Esophagus muscularis mucosa (tissue), 3 donors: ENCODE measurements around the gene KCTD5.
"Not testable (repeated sequence)": the region's sequence is repeated elsewhere in the genome, so short reads cannot be mapped to it uniquely, and the experiment has no call there.

Experiments
- CTCF ChIP-seq, 3 experiments: fragments of 200-600 bp in 2 of 3; fragments of 450-650 bp in 1 of 3; sonication (generic) in 2 of 3; IDR thresholded peaks; one replicate each; pipeline ENCODE4 v1.5.1; 2017 to 2019; ENCODE audit warnings: antibody characterized with exemption in 3 of 3, mild to moderate bottlenecking in 2 of 3, moderate library complexity in 1 of 3
- POLR2A ChIP-seq: fragments of 450-650 bp; IDR thresholded peaks from one replicate; pipeline ENCODE4 v1.6.1; 2017; ENCODE audit warnings: antibody characterized with exemption, moderate library complexity, mild to moderate bottlenecking, low read depth
- POLR2AphosphoS5 ChIP-seq, 2 donors: sonication (generic); formaldehyde crosslinking; IDR thresholded peaks; one replicate each; pipeline ENCODE4 v1.6.1; 2017; ENCODE audit warnings: antibody characterized with exemption in 2 of 2

- not testable (repeated sequence) for TF ChIP-seq CTCF (IDR thresholded peaks at IDR 0.05); POLR2A; POLR2AphosphoS5 (IDR thresholded peaks at IDR 0.05)
Measured at GRCh38 chr16:2639722-2640072, 42.6 kb upstream of the KCTD5 start.
